ES-I3 (cell line): ENCODE data around the gene VAPB.
A peak's percentile ranks its signal among the peaks of the same experiment; 100 is the strongest.
"Not testable (repeated sequence)": the region's sequence is repeated elsewhere in the genome, so short reads cannot be mapped to it uniquely, and the experiment has no call there.

Experiments
- H3K36me3 ChIP-seq: 2 replicates; pipeline ENCODE4 v1.6.1; 2013; ENCODE audit warnings: mild to moderate bottlenecking, low read length, control low read depth, moderate library complexity; ENCODE audit not compliant: insufficient read depth
- H3K4me1 ChIP-seq: 2 replicates; pipeline ENCODE4 v1.6.1; 2013; ENCODE audit warnings: mild to moderate bottlenecking, control low read depth, low read length; ENCODE audit not compliant: insufficient read depth
- H3K9ac ChIP-seq: 2 replicates; pipeline ENCODE4 v1.6.1; 2013; ENCODE audit warnings: low read depth, mild to moderate bottlenecking, low read length, moderate library complexity
- H3K9me3 ChIP-seq: 2 replicates; pipeline ENCODE4 v1.6.1; 2013; ENCODE audit warnings: mild to moderate bottlenecking, low read length, moderate library complexity; ENCODE audit not compliant: control insufficient read depth, insufficient read depth

Gene VAPB

DNA sequence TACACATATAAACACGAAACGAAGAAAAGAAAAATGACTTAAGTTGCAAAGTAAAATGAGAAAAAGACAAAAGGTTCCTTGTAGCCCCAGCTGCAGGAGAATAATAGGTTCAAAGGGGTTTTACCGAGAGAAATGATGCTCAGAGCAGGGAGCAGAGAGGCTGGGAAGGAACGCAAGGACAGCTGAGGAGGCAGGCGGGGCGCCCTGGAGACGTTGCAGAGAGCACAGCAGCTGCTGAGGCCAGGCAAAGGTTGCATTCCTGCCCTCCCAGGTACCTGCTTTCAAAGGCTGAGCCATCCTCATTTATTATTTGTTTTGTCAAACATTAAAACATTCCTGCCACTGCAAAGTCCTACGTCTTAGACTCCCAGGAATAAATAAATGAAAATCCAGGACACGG lies 16.2 kb upstream of the VAPB start:
- Histone ChIP-seq H3K36me3 (no peaks in the 10 kb centered on the region), H3K9me3 (no peaks in the 10 kb centered on the region), H3K4me1 (peaks cover 31% of the 10 kb centered on the region), H3K9ac (no peak overlapping the region)

DNA sequence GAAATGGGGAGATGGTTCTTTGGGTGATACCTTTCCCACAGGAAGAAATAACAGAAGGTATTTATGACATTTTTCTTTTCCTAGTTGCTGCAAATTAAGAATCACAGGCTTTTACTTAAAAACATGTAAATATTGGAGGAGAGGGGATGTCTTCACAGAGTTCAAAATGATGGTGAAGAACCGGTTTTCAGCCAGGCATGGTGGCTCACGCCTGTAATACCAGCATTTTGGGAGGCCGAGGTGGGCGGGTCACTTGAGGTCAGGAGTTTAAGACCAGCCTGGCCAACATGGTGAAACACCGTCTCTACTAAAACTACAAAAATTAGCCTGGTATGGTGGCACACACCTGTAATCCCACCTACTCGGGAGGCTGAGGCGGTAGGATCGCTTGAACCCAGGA lies 15.7 kb upstream of the VAPB start:
- H3K4me1 ChIP-seq, result peaks cover 31% of the 10 kb centered on the region
- H3K36me3 ChIP-seq, H3K9ac ChIP-seq, H3K9me3 ChIP-seq: not testable (repeated sequence)

DNA sequence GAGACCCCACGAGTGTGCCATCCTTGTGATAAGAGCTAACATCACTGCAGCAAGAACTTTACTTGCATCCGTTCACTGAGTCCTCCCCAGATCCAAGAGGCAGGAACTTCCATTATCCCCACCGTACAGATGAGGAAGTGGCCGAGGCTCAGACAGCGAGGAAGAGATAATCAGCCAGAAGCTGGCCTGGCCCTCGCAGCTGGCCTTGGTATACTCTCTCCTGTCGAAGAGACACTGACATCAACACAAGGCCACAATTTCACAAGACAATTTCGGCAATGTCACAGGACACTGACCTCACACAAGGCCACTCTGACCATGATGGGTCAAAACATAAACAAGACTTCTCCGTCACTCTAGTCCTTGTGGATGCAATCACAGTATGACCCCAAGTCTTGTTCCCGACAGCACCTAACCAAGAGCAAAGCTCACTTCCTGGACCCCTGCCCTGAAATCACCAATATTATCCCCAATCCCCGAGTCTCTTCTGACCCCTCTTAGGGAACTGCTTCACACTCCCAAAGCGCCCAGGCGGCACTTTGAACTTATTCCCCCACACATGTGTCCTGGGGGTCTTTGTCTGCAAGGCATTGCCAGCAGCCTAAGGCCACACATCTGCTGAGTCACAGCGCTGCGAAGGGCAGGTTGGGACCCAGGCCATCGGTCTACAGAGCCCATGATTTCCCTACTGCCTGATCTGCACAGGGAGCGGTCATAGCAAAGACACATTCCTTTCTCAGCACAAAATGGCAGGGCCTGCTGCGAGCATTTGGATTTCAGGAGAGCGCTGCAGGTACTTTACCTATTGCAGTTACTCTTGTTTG lies 14.8 kb upstream of the VAPB start:
- H3K9me3 ChIP-seq, result no peaks in the 10 kb centered on the region
- no peaks in the 10 kb centered on the region for H3K36me3 ChIP-seq
- H3K4me1 ChIP-seq, result peaks cover 31% of the 10 kb centered on the region
- H3K9ac ChIP-seq, result peak overlapping the region; percentile 39

DNA sequence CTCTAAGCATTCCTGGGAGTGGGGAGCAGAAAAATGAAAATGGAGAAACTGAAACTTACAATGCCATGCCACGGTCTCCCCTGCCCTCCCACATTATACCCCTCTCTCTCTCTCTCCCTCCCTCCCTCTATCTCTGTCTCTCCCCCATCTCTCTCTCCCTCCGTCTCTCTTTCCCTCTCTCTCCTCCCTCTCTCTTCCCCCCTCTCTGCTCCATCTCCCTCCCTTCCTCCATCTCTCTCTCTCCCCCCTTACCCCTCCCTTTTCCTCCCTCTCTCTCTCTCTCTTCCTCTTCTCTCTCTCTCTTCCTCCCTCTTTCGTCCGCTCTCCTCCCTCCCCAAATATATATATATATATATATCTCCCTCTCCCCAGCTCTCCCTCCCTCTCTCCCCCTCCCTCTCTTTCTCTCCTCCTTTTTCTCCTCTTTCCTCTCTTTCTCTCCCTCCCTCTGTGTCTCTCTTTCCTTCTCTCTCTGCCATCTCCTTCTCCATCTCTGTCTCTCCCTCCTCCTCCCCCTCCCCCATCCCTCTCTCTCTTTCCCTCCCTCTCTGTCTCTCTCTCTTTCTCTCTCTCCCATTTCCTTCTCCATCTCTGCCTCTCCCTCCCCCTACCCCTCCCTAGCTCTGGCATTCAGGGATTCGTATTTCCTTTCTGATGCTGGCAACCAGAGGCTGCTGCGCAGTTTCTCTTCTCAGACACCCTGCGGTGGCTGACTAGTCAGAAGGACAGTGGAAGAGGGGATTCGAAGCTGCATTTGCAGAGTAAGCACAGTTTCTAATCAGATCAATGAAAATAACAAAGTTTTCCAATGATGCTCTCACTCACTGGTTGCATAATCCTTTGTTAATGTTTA lies 13.9 kb upstream of the VAPB start:
- Histone ChIP-seq H3K36me3 (no peaks in the 10 kb centered on the region), H3K9me3 (no peaks in the 10 kb centered on the region), H3K9ac (peak overlapping the region; percentile 39), H3K4me1 (peaks cover 31% of the 10 kb centered on the region)

DNA sequence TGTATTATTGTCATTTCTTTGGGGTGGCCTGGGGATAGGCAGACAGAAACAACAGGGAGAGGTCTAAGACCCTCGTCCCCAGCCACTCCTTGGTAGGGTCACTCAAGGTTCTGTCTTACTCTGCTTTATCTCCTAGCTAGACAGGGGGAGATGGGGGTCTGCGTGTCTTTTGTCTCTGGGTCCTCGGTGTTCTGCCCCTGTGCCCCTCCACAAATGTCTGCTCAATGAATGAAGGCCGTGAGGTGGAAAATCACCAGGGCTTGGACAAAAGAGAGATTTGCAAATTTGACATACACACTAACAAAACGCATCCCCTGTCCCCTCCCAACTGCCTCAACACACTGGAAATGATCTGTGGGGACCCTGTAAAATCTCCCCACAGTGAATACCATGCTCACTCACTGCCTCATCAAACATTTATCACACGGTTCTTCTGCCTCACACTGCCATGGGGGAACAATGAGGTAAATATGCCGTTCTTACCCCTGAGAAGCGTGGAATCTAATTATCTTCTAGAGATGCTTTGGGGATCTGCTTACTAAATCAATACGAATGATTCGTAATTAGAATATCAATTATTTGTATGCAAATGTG lies 13.2 kb upstream of the VAPB start:
- Histone ChIP-seq H3K4me1 (peaks cover 31% of the 10 kb centered on the region), H3K9me3 (no peaks in the 10 kb centered on the region), H3K9ac (peak overlapping the region; percentile 39; the same call in 1 of the 2 replicates), H3K36me3 (no peaks in the 10 kb centered on the region)

DNA sequence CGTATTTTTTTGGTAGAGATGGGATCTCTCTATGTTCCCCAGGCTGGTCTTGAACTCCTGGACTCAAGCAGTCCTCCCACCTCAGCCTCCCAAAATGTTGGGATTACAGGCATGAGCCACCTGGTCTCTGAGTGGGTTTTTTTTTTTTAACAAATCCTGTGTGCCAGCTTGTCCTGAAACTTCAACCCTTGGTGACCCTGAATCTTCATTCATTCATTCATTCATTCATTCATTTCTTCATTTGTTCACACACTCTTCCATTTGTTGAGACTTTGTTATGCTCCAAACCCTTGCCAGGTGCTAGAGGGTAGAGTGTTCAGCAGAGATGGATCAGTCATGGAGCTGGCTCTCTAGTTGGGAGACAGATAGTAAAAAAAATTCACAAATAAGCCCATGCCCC lies 12.0 kb upstream of the VAPB start:
- Histone ChIP-seq H3K9ac (no peak overlapping the region), H3K36me3 (no peaks in the 10 kb centered on the region), H3K4me1 (peaks cover 30% of the 10 kb centered on the region), H3K9me3 (peaks cover 11% of the 10 kb centered on the region)

DNA sequence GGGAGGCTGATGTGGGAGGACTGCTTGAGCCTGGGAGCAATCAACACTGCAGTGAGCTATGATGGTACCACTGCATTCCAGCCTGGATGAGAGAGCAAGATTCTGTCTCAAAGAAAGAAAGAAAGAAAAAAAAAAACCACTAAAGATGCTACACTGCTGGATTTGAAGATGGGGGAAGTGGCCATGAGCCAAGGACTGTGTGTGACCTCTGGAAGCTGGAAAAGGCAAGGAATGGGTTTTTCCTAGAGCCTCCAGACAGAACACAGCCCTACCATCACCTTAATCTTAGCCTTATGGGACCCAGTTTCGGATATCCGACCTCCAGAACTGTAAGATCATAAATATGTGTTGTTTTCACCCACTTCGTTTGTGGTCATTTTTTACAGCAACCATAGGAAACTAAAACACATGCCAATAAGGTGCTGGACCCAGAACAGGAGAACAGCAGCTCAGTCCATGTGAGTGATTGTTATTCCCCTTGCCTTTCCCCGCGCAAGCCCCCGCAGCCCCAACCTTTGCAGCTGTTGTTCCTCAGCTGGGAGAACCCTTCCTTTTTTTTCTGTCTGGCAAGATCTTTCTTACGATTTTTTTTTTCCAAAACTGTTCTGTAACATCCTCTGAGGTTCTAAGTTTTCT lies 11.1 kb upstream of the VAPB start:
- Histone ChIP-seq H3K9ac (no peak overlapping the region), H3K36me3 (no peaks in the 10 kb centered on the region), H3K4me1 (peaks cover 23% of the 10 kb centered on the region), H3K9me3 (peaks cover 13% of the 10 kb centered on the region)

DNA sequence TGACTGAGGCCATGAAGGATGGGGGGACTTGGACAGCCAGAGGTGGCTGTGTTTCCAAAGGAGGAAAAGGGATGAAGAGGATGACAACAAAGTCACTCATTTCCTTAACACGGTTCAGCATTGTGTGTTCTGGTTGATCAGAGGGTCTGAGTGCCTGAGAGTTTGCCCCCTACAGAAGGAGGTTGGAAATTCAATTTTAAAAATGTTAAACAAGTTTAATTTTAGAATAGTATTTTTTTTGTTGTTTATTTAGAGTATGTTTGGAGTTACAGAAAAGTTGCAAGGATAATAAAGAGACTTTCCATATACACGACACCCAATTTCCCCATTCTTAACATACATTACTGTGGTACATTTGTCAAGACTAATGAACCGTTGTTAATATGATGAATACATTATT lies 10.3 kb upstream of the VAPB start:
- Histone ChIP-seq H3K36me3 (no peaks in the 10 kb centered on the region), H3K4me1 (peaks cover 19% of the 10 kb centered on the region), H3K9me3 (peaks cover 13% of the 10 kb centered on the region), H3K9ac (no peak overlapping the region)

DNA sequence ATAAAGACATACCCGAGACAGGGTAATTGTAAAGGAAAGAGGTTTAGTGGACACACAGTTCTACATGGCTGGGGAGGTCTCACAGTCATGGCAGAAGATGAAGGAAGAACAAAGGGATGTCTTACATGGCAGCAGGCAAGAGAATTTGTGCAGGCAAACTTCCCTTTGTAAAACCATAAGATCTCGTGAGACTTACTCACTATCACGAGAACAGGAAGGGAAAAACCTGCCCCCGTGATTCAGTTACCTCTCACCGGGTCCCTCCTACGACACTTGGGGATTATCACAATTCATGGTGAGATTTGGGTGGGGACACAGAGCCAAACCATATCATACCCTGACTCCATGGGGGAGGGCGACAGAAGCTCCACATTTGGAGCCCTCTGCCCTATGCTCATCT lies 7.4 kb upstream of the VAPB start:
- H3K36me3 ChIP-seq, result no peaks in the 10 kb centered on the region
- H3K9me3 ChIP-seq, result peaks cover 13% of the 10 kb centered on the region
- H3K4me1 ChIP-seq, result no peaks in the 10 kb centered on the region; the same call in 1 of the 2 replicates
- no peak overlapping the region for H3K9ac ChIP-seq

DNA sequence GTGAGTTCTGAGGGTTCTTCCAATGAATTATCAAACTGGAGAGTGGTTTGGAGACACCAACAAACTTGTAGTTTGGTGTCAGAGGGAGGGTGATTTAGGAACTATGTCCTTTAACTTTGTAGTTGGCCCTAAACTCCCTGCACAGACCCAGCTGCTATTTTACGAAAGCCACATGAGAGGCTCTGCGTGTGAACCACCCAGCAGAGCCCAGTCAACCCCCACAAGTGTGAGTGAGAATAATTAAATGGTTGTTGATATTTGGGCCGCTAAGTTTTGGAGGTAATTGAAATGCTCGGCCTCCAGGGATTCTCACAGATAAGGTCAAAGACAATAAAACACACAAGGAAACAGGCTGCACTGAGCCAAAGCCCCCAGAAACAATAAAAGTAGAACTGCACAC lies 6.9 kb upstream of the VAPB start:
- no peaks in the 10 kb centered on the region for H3K36me3 ChIP-seq
- H3K9me3 ChIP-seq, result peaks cover 13% of the 10 kb centered on the region
- no peaks in the 10 kb centered on the region; the same call in 1 of the 2 replicates for H3K4me1 ChIP-seq
- H3K9ac ChIP-seq, result no peak overlapping the region

DNA sequence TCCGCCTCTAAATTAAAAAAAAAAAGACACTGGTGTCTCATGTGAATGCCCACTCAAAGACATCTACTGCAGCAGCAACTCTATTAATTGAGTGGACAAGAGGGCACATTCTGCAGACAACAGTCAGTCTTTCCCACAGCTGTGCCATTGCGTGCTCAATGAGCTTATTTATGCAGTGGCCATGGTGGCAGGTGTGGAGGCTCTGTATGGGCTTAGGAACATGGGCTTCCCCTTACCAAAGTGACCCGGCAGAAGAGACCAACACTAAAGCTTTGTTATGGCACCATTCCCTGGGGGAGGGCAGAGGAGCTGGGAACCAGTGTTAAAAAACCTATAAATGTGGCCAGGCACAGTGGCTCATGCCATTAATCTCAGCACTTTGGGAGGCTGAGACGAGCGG lies 4.2 kb upstream of the VAPB start:
- H3K36me3 ChIP-seq, result no peaks in the 10 kb centered on the region
- H3K9me3 ChIP-seq, result peaks cover 13% of the 10 kb centered on the region
- H3K4me1 ChIP-seq, result no peaks in the 10 kb centered on the region
- no peak overlapping the region for H3K9ac ChIP-seq

DNA sequence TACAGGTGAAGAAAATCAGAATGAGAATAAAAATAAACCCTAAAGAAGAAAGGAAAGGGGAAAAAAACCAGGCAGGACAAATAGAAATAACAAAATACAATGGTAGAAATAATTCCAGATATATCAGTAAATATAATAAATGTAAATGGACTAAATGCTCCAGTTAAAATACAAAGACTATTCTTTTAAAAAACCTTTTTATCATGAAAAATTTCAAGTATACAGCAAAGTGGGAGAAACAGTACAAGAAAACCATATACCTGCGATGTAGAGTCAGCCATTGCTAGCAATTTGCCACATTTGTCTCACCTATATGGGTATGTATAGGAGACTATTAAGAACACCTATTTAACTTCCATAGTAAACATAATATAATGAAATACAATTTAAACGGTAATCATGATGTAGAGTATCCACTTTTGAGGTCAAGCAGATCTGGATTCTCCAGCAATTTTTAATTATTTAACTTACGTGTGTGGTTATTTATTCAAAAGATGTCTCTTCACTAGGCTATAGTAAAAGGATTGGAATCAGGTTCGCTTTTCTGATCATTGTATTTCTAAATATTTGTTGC lies 914 bp upstream of the VAPB start:
- no peak overlapping the region for H3K9ac ChIP-seq
- no peaks in the 10 kb centered on the region for H3K9me3 ChIP-seq
- H3K36me3 ChIP-seq, result no peaks in the 10 kb centered on the region; the same call in 1 of the 2 replicates
- peaks cover 4% of the 10 kb centered on the region for H3K4me1 ChIP-seq

DNA sequence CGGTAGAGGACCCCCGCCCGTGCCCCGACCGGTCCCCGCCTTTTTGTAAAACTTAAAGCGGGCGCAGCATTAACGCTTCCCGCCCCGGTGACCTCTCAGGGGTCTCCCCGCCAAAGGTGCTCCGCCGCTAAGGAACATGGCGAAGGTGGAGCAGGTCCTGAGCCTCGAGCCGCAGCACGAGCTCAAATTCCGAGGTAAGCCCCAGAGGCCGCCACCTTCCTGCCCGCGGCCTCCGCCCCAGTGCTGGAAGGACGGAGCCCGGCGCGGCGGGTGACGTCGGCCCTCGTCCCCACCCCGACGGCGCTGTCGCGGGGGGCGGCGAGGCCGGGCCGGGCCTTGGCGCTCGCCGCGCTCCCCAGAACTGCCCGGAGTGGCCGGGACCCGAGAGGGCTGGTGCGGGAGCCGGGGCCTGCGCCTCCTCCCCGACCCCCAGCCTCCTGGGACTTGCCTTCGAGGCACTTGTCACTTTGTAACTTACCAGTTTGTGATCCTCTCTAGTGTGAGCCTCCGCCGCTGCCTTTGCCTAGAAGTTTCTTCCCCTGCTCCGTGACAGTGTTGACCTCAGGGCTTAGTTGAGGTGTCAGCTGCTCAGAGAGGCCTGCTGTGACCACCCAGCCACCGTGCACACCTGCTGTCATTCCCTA lies 417 bp downstream of the VAPB start:
- H3K4me1 ChIP-seq, result peaks cover 4% of the 10 kb centered on the region
- H3K9me3 ChIP-seq, result no peaks in the 10 kb centered on the region
- peak overlapping the region; percentile 89 for H3K9ac ChIP-seq
- H3K36me3 ChIP-seq, result no peaks in the 10 kb centered on the region; the same call in 1 of the 2 replicates
